ENCODE results near the gene OTUB1.
A peak's percentile ranks its signal among the peaks of the same experiment; 100 is the strongest.

OTUB1 gene

GRCh38 chr11:63974259-63975143 lies 11.7 kb upstream of the OTUB1 start, which contains the start of gene COX8A:
Gene COX8A (plus strand): TSS chr11:63974620. CDS start chr11:63974681, 61 bp downstream.
- peak; percentile 100 for DNase-seq (ENCODE audit: low read depth in 2 of 2)

- no peak for DNase-seq (ENCODE audit: low read depth in 2 of 2)
These were observed 7.5 kb upstream of the OTUB1 start for GRCh38 chr11:63978551-63979239.

- no peak for DNase-seq (ENCODE audit: low read depth in 2 of 2)
These were observed 6.8 kb upstream of the OTUB1 start for GRCh38 chr11:63979426-63979825.

GRCh38 chr11:63985812-63986155 lies 454 bp upstream of the OTUB1 start:
- DNase-seq (ENCODE audit: low read depth in 2 of 2), result no peak

- no peak for DNase-seq (ENCODE audit: low read depth in 2 of 2)
These were observed 785 bp downstream of the OTUB1 start for GRCh38 chr11:63986932-63987513.

- no peak for DNase-seq (ENCODE audit: low read depth in 2 of 2)
These were observed 5.3 kb downstream of the OTUB1 start for GRCh38 chr11:63991558-63991957.

- no peak for DNase-seq (ENCODE audit: low read depth in 2 of 2)
These were observed 6.9 kb downstream of the OTUB1 start for GRCh38 chr11:63993100-63993499.

- DNase-seq (ENCODE audit: low read depth in 2 of 2), result no peak
These were observed 7.8 kb downstream of the OTUB1 start for GRCh38 chr11:63993993-63994392.

GRCh38 chr11:63996512-63996911 lies 10.3 kb downstream of the OTUB1 start:
- DNase-seq (ENCODE audit: low read depth in 2 of 2), result no peak

- no peak for DNase-seq (ENCODE audit: low read depth in 2 of 2)
These were observed 11.0 kb downstream of the OTUB1 start for GRCh38 chr11:63997104-63997700.

- DNase-seq (ENCODE audit: low read depth in 2 of 2), result no peak
These were observed 11.6 kb downstream of the OTUB1 start for GRCh38 chr11:63997801-63998337.

- DNase-seq (ENCODE audit: low read depth in 2 of 2), result no peak
These were observed 12.5 kb downstream of the OTUB1 start for GRCh38 chr11:63998558-63999348.

- DNase-seq (ENCODE audit: low read depth in 2 of 2), result no peak
These were observed 13.2 kb downstream of the OTUB1 start for GRCh38 chr11:63999349-64000025.

- DNase-seq (ENCODE audit: low read depth in 2 of 2), result peak in 1 of 2 experiments; percentile 31
These were observed 13.9 kb downstream of the OTUB1 start for GRCh38 chr11:64000026-64000739.

- DNase-seq (ENCODE audit: low read depth in 2 of 2), result no peak
These were observed 14.7 kb downstream of the OTUB1 start for GRCh38 chr11:64000740-64001483.

GRCh38 chr11:64001484-64002420 lies 15.5 kb downstream of the OTUB1 start:
- no peak for DNase-seq (ENCODE audit: low read depth in 2 of 2)

GRCh38 chr11:64003807-64004589 lies 17.8 kb downstream of the OTUB1 start:
- DNase-seq (ENCODE audit: low read depth in 2 of 2), result no peak
